K562 (cell line): ENCODE measurements around the gene OSM. TPM values are rescaled to one million over a fixed set of nuclear protein-coding genes. Genes with fewer than 3 reads are reported as not detected.

Source experiments
- IFI16 ChIP-seq: fragments of 250-450 bp; sonication (Bioruptor Pico); IDR thresholded peaks from 2 replicates; pipeline ENCODE4 v2.1.2; 2022; ENCODE audit warnings: mild to moderate bottlenecking, inconsistent platforms
- MYC ChIP-seq, 2 experiments: fragments of 250-450 bp in 1 of 2; sonication (Bioruptor Pico) in 1 of 2; IDR thresholded peaks; 2 replicates each; pipeline versions ENCODE4 v1.5.1 to v1.6.1; 2012 to 2021; ENCODE audit warnings: low read depth in 2 of 2, borderline replicate concordance in 1 of 2, improper control_type of control experiment in 1 of 2, low read length in 1 of 2, mild to moderate bottlenecking in 1 of 2, moderate library complexity in 1 of 2
- RAD21 ChIP-seq, 2 experiments: fragments of 250-450 bp in 1 of 2; fragments of 450-650 bp in 1 of 2; sonication (Bioruptor Pico) in 1 of 2; formaldehyde crosslinking in 1 of 2; IDR thresholded peaks in 1 of 2; conservative IDR thresholded peaks in 1 of 2; 2 replicates each; pipeline versions ENCODE4 v1.4.0 to v1.8.0; 2020 to 2022; ENCODE audit warnings: mild to moderate bottlenecking in 2 of 2, moderate library complexity in 1 of 2
- TBP ChIP-seq: optimal IDR thresholded peaks from 2 replicates; pipeline ENCODE3; 2011; ENCODE audit warnings: low read depth, low read length, improper control_type of control experiment
- polyA plus RNA-seq, 8 experiments: library from polyadenylated mRNA; depleted of rRNA in 4 of 8; stranded (reverse) in 5 of 8; unstranded in 3 of 8; fragments of >200 nt; fragmentation: Nextera tagmentation in 2 of 8; fragmentation: Illumina TruSeq in 1 of 8; extraction: Ambion mirVana in 2 of 8; extraction: Trizol in 1 of 8; gene quantifications; 2 replicates each; pipeline versions ENCODE4 v1.2.1 to v1.2.3, GENCODE V29; 2011 to 2014; ENCODE audit warnings: inconsistent platforms in 1 of 8, missing spikeins in 1 of 8
- total RNA-seq, 7 experiments: library from RNA; depleted of rRNA in 6 of 7; stranded (reverse); fragments of >200 nt in 6 of 7; fragmentation: Illumina TruSeq in 2 of 7; extraction: Trizol in 2 of 7; gene quantifications; 2 replicates each; pipeline versions ENCODE4 v1.2.1 to v1.2.3, GENCODE V29; 2011 to 2021; ENCODE audit warnings: low replicate concordance in 1 of 7
- TF ChIP-seq, protein P1 (sequence below), 2 experiments: fragments of 450-650 bp; formaldehyde crosslinking in 1 of 2; IDR thresholded peaks; 2 replicates each; pipeline versions ENCODE4 v1.4.0 to v1.6.1; 2014 to 2020; ENCODE audit warnings: mild to moderate bottlenecking in 2 of 2, borderline replicate concordance in 1 of 2, low read depth in 1 of 2
- TF ChIP-seq, protein P2 (sequence below): sonication (generic); formaldehyde crosslinking; IDR thresholded peaks from 2 replicates; pipeline ENCODE4 v1.8.1; 2023; ENCODE audit warnings: mild to moderate bottlenecking, missing genetic modification reagents
- TF ChIP-seq, protein P3 (sequence below), 3 experiments: IDR thresholded peaks in 2 of 3; conservative IDR thresholded peaks in 1 of 3; 2 replicates each; pipeline ENCODE4 v1.5.1; 2011 to 2012; ENCODE audit warnings: low read length in 3 of 3, mild to moderate bottlenecking in 3 of 3, control low read depth in 2 of 3, improper control_type of control experiment in 1 of 3, inconsistent platforms in 1 of 3, low read depth in 1 of 3, mixed read lengths in 1 of 3, moderate library complexity in 1 of 3; ENCODE audit not compliant: insufficient read depth in 2 of 3
- TF ChIP-seq, protein P4 (sequence below): fragments of 450-650 bp; formaldehyde crosslinking; IDR thresholded peaks from 2 replicates; pipeline ENCODE4 v1.4.0; 2020; ENCODE audit warnings: mild to moderate bottlenecking, moderate library complexity

OSM gene
- total and polyA plus RNA-seq, 9 of the 15 experiments (the other 6 are each of a cell fraction or from before 2014, with no cell fraction given): 0.22 TPM; not detected in 8

DNA sequence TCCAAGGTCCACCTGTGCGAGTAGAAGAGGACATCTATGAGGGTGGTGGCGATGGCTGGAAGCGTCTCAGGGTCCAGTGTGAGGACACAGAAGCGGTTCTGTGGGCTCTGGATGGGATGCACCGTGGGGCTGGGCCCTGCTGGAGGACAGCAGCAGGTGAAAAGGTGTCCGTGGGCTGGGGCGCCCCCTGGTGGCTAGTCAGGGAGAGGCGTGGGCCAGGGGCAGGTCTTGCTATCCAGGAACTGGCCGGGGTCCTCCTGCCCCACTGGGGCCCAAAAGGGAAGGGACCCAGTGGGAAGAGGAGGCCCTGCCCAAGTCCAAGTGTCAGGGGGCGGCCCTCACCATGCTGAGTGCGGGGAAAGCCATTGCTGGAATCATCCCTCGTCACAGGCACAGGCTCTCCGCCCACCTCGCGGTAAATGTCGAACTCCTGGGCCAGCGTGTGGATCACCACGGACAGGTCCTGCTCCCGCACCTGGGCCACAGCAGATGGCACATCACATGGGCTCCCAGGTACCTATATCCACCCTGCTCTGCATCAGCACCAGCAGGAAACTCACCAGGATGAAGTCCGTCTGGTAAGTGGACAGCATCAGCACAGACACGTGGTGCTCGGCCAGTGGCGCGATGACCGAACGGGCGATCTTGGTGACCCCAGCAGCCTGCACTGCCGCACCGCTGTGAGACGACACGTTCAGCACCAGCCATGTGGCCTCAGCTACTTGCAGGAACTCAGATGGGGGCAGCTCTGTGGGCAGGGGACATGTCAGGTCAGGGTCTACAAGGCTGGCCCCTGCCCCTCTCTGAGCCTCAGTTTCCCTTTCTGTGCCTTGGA is 20.4 kb upstream of the OSM start (continued):
- TF ChIP-seq, protein P1, sequence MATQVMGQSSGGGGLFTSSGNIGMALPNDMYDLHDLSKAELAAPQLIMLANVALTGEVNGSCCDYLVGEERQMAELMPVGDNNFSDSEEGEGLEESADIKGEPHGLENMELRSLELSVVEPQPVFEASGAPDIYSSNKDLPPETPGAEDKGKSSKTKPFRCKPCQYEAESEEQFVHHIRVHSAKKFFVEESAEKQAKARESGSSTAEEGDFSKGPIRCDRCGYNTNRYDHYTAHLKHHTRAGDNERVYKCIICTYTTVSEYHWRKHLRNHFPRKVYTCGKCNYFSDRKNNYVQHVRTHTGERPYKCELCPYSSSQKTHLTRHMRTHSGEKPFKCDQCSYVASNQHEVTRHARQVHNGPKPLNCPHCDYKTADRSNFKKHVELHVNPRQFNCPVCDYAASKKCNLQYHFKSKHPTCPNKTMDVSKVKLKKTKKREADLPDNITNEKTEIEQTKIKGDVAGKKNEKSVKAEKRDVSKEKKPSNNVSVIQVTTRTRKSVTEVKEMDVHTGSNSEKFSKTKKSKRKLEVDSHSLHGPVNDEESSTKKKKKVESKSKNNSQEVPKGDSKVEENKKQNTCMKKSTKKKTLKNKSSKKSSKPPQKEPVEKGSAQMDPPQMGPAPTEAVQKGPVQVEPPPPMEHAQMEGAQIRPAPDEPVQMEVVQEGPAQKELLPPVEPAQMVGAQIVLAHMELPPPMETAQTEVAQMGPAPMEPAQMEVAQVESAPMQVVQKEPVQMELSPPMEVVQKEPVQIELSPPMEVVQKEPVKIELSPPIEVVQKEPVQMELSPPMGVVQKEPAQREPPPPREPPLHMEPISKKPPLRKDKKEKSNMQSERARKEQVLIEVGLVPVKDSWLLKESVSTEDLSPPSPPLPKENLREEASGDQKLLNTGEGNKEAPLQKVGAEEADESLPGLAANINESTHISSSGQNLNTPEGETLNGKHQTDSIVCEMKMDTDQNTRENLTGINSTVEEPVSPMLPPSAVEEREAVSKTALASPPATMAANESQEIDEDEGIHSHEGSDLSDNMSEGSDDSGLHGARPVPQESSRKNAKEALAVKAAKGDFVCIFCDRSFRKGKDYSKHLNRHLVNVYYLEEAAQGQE (IDR thresholded peaks at IDR 0.05; ENCODE audit: borderline replicate concordance): peak; percentile 67
- TF ChIP-seq, protein P1 (CRISPR knock-in tag; IDR thresholded peaks at IDR 0.05; ENCODE audit: low read depth): no peak
- TF ChIP-seq IFI16 (CRISPR knock-in tag) (no peak), RAD21 (CRISPR knock-in tag; conservative IDR thresholded peaks at IDR 0.05 in 1 of 2, IDR thresholded peaks at IDR 0.05 in 1 of 2) (peak; percentile 53 to 80), MYC (IDR thresholded peaks at IDR 0.05; ENCODE audit: low read depth, low read length) (peak; percentile 13; the same call in 1 of the 2 replicates), MYC (CRISPR knock-in tag; IDR thresholded peaks at IDR 0.05; ENCODE audit: borderline replicate concordance, low read depth) (no peak), TBP (peak; percentile 5)
- TF ChIP-seq, protein P2, sequence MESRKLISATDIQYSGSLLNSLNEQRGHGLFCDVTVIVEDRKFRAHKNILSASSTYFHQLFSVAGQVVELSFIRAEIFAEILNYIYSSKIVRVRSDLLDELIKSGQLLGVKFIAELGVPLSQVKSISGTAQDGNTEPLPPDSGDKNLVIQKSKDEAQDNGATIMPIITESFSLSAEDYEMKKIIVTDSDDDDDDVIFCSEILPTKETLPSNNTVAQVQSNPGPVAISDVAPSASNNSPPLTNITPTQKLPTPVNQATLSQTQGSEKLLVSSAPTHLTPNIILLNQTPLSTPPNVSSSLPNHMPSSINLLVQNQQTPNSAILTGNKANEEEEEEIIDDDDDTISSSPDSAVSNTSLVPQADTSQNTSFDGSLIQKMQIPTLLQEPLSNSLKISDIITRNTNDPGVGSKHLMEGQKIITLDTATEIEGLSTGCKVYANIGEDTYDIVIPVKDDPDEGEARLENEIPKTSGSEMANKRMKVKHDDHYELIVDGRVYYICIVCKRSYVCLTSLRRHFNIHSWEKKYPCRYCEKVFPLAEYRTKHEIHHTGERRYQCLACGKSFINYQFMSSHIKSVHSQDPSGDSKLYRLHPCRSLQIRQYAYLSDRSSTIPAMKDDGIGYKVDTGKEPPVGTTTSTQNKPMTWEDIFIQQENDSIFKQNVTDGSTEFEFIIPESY (CRISPR knock-in tag): peak; percentile 93
- TF ChIP-seq, protein P3, sequence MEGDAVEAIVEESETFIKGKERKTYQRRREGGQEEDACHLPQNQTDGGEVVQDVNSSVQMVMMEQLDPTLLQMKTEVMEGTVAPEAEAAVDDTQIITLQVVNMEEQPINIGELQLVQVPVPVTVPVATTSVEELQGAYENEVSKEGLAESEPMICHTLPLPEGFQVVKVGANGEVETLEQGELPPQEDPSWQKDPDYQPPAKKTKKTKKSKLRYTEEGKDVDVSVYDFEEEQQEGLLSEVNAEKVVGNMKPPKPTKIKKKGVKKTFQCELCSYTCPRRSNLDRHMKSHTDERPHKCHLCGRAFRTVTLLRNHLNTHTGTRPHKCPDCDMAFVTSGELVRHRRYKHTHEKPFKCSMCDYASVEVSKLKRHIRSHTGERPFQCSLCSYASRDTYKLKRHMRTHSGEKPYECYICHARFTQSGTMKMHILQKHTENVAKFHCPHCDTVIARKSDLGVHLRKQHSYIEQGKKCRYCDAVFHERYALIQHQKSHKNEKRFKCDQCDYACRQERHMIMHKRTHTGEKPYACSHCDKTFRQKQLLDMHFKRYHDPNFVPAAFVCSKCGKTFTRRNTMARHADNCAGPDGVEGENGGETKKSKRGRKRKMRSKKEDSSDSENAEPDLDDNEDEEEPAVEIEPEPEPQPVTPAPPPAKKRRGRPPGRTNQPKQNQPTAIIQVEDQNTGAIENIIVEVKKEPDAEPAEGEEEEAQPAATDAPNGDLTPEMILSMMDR (IDR thresholded peaks at IDR 0.05 in 2 of 3, conservative IDR thresholded peaks at IDR 0.05 in 1 of 3; ENCODE audit: insufficient read depth in 2 of 3, low read depth in 1 of 3, low read length in 3 of 3): peak; percentile 83 to 92 (median 88)
- TF ChIP-seq, protein P4, sequence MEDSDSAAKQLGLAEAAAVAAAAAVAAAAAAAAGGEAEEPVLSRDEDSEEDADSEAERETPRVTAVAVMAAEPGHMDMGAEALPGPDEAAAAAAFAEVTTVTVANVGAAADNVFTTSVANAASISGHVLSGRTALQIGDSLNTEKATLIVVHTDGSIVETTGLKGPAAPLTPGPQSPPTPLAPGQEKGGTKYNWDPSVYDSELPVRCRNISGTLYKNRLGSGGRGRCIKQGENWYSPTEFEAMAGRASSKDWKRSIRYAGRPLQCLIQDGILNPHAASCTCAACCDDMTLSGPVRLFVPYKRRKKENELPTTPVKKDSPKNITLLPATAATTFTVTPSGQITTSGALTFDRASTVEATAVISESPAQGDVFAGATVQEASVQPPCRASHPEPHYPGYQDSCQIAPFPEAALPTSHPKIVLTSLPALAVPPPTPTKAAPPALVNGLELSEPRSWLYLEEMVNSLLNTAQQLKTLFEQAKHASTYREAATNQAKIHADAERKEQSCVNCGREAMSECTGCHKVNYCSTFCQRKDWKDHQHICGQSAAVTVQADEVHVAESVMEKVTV (CRISPR knock-in tag): 0 out of 2 replicates have a peak, but pooled peaks have one; percentile 12
